ENCODE measurements around the gene CALU. TPM values are rescaled to one million over a fixed set of nuclear protein-coding genes. Genes with fewer than 3 reads are reported as not detected.
A peak's percentile ranks its signal among the peaks of the same experiment; 100 is the strongest.

Gene CALU
- total and polyA plus RNA-seq, 4 experiments from 2014 or later: 18.4 to 24.2 (median 22.0) TPM

DNA sequence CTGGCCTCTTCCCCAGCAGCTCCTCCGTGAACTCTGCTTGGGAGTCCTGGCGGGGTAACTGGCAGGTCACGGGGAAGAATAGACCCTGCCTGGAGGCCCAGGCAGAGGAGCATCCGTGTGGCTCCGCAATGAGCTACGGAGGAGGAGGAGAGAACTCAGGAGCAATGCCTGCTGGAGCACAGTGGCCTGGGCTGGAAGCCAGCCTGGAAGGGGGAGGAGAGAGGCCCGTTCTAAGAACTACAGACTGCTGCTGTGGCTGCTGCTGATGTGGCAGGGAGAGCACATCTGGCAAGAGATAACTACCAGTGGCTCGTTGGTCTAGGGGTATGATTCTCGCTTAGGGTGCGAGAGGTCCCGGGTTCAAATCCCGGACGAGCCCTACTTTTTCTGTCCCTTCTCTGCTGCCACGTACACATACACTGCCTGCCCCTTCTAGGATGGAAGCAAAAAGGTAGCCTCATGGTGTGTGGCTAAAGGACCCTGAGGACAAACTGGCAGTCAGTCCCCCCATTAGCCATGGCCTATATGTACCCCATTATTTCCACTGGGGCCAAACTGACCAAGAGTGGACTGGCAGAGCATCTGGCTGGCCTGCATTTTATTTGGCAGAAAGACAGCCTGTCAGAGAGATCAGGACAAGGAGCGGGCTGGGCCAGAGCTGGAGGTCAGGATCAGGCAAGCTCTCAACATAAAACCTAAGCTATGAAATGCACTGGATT is 44.1 kb downstream of the CALU start:
- POLR2A ChIA-PET (ENCODE audit: partially characterized antibody): no interaction called here

GRCh38 chr7:128785738-128786137 is 46.6 kb downstream of the CALU start:
- POLR2A ChIA-PET (ENCODE audit: partially characterized antibody): no interaction called here
- Histone ChIP-seq H3K4me3 (ENCODE audit: low read length in 2 of 2) (no peak overlapping the region), H3K36me3 (ENCODE audit: insufficient read depth, low read length) (no peaks in the 10 kb centered on the region), H3K27me3 (ENCODE audit: insufficient read depth, low read length) (no peaks in the 10 kb centered on the region), H3K27ac (ENCODE audit: low read depth, low read length) (no peak overlapping the region), H3K9me3 (ENCODE audit: control insufficient read depth in 1 of 2, low read length in 2 of 2) (no peaks in the 10 kb centered on the region), H3K4me1 (ENCODE audit: insufficient read depth, low read length) (peaks cover 5% of the 10 kb centered on the region)
- Mint-ChIP-seq H3K36me3 (no peaks in the 10 kb centered on the region), H3K27ac (no peak overlapping the region), H3K27me3 (no peaks in the 10 kb centered on the region), H3K4me1 (peaks cover 6 to 19% (median 12%) of the 10 kb centered on the region in 4 donors), H3K4me3 (no peak overlapping the region), H3K9me3 (no peaks in the 10 kb centered on the region)
- CTCF ChIA-PET (ENCODE audit: partially characterized antibody): interaction anchor here (0.7 to 1.2 kb wide), 2 partner anchors 11 to 45 kb away, joined by 3 read pairs; no protein-coding TSS in a partner anchor
- no peak for DNase-seq
- intact Hi-C loops (cut with micrococcal nuclease): no loop called here

More for the DNA sequence above, 44.1 kb downstream of the CALU start:
- CTCF ChIA-PET (ENCODE audit: partially characterized antibody): interaction anchor here (0.9 to 1.5 kb wide), 2 partner anchors 11 to 16 kb away, joined by 3 read pairs; no protein-coding TSS in a partner anchor
- Mint-ChIP-seq H3K27me3 (no peaks in the 10 kb centered on the region), H3K4me3 (no peak overlapping the region), H3K9me3 (peaks cover 0 to 6% (median 4%) of the 10 kb centered on the region in 8 donors), H3K4me1 (peaks cover 0 to 5% (median 2%) of the 10 kb centered on the region in 4 donors), H3K36me3 (no peaks in the 10 kb centered on the region), H3K27ac (no peak overlapping the region)
- no peaks in the 10 kb centered on the region for H3K36me3 ChIP-seq (ENCODE audit: insufficient read depth, low read length)
- no peak overlapping the region for H3K27ac ChIP-seq (ENCODE audit: low read depth, low read length)
- intact Hi-C loops (cut with micrococcal nuclease): no loop called here
- no peaks in the 10 kb centered on the region for H3K4me1 ChIP-seq (ENCODE audit: insufficient read depth, low read length)
- no peak for DNase-seq
- H3K4me3 ChIP-seq (ENCODE audit: low read length in 2 of 2): no peak overlapping the region
- H3K27me3 ChIP-seq (ENCODE audit: insufficient read depth, low read length): no peaks in the 10 kb centered on the region
- no peaks in the 10 kb centered on the region for H3K9me3 ChIP-seq (ENCODE audit: control insufficient read depth in 1 of 2, low read length in 2 of 2)

DNA sequence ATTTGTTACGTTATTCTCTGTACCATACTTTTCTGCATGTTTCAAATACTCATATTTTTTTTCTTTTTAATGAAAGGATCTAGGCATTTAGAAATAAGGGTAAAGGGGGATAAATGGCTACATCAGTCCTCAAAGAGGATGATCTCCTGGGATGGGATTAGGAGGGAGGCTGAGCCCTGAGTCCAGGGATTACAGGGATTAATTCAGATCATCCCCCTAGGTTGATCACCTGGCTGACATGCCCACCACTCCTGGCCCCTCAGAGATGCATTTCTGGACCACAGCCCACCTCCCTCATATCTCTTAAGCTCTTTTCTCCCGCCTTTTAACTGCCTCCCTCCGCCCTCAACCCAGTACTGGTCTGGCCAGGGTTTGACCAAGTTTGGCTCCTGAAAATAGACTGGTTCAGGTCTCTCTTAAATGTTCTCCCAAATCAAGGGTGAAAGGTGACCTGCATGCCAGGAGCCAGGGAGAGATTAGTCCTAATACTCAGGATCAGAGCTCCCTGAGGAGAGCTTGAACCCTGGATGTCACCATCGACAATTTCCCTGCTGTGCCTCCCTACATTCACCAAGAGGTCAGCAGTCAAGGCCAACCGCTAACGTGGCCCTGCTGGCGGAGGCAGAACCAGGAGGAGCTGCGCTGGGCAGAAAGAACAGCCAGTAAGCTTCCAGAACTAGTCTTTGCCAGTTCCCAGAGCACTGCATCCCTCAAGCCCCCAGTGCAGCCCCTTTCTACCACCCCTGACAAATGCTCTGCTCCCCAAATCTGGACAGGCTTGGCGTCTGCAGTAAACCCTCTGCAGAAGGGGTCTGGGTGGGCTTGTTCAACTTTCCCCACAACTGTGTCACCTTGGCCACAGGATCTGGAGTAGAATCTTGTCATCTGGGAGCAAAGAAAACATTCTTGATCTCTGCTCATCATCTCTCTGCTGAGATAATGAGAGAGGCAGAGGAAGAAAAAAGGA is 49.6 kb downstream of the CALU start:
- no peaks in the 10 kb centered on the region for H3K9me3 Mint-ChIP-seq
- H3K4me1 Mint-ChIP-seq: peaks cover 7 to 23% (median 15%) of the 10 kb centered on the region in 4 donors
- CTCF ChIA-PET (ENCODE audit: partially characterized antibody): interaction anchor here (0.8 kb wide), 1 partner anchor 8 kb away, joined by 3 read pairs; no protein-coding TSS in a partner anchor
- Histone ChIP-seq H3K4me1 (ENCODE audit: insufficient read depth, low read length) (peaks cover 15% of the 10 kb centered on the region), H3K27me3 (ENCODE audit: insufficient read depth, low read length) (no peaks in the 10 kb centered on the region), H3K4me3 (ENCODE audit: low read length in 2 of 2) (no peak overlapping the region), H3K36me3 (ENCODE audit: insufficient read depth, low read length) (no peaks in the 10 kb centered on the region), H3K27ac (ENCODE audit: low read depth, low read length) (no peak overlapping the region), H3K9me3 (ENCODE audit: control insufficient read depth in 1 of 2, low read length in 2 of 2) (no peaks in the 10 kb centered on the region)
- intact Hi-C loops (cut with micrococcal nuclease): no loop called here
- peak overlapping the region; percentile 26 to 81 (median 73) for H3K27ac Mint-ChIP-seq
- POLR2A ChIA-PET (ENCODE audit: partially characterized antibody): no interaction called here
- H3K36me3 Mint-ChIP-seq: no peaks in the 10 kb centered on the region
- no peaks in the 10 kb centered on the region for H3K27me3 Mint-ChIP-seq
- DNase-seq: no peak
- H3K4me3 Mint-ChIP-seq: peak overlapping the region in 6 of 8 donors; percentile 40 to 93 (median 86)

DNA sequence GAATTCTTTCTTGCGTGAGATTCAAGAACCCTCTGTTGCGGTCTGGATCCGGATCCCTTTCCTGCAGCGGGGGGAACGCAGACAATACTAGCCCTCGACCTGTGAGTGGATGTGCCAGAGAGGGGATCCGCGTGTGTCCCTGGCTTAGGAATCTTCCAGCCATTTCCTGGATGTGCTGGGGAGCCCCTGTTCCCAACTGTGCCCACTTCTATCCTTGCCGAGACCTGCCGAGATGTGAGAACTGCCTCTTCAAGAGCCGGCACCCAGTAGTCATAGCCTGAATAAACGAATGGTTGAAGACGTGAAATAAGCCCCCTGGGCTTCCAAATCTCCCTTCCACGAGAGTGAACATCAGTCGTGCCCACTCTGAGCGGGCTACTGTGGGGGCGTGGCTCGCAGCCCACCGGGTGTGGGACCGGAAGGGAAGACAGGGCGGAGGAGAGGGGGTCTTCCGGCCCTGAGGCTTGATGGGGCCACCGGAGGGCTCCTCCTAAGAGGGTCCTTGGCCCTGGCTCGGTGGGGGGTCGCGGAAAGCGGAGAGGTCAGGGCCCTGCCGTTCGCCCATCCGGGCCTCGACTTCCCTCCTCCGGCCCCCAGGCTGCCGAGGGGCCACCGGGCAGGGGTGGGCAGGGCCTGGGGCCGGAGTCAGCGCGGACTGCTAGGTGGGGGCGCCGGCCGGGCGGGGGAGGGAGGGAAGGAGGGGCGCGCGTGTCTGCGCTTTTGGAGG is 51.3 kb downstream of the CALU start:
- no peaks in the 10 kb centered on the region for H3K36me3 ChIP-seq (ENCODE audit: insufficient read depth, low read length)
- H3K36me3 Mint-ChIP-seq: peaks cover 0 to 3% of the 10 kb centered on the region in 2 donors

DNA sequence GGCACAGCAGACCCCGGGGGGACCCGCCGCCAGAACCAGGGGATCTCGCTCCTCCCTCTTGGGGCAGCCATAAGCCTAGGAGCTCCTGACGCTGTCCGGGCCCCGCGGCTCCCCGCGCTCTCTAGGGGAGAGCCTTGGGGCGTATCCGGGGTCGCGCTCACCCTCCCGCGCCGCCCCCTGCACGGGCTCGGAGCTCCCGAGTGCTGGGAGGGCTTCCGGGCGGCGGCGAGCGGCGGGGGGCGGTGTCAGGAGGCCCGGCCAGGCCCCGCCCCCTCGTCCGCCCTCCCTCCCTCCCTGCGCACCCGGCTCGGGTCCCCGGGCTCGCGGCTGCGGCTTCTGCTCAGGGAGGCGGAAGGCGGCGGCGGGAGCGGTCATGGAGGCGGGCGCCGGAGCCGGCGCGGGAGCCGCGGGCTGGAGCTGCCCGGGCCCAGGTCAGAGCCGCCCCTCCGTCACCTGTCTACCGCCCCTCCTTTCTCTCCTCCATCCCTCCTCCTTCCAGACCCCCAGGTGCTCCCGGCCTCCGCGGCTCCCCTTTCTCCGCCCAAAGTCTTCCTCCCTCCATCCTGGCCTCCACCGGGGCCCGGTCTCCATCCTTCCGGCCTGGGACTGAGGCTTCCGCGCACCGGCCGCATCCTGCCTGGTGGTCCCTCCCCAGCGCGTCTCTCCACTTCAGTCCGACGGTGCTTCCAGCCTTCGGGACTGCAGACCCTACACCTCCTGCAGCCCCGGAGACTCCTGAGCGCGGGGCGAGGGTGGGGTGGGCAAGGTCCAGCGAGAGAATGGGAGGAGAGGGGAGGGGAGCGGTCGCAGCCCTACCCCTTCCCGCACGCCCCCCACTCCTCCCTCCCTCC is 52.2 kb downstream of the CALU start, which contains the start of gene CCDC136:
Gene CCDC136, plus strand, starts transcription at position 848 of the 851 bp plus-strand sequence. CDS start 444 bp downstream, outside the sequence.
- Histone ChIP-seq H3K4me1 (ENCODE audit: insufficient read depth, low read length) (peaks cover 15% of the 10 kb centered on the region), H3K27me3 (ENCODE audit: insufficient read depth, low read length) (no peaks in the 10 kb centered on the region), H3K36me3 (ENCODE audit: insufficient read depth, low read length) (no peaks in the 10 kb centered on the region), H3K27ac (ENCODE audit: low read depth, low read length) (peak within 1 kb of the TSS; percentile 48), H3K9me3 (ENCODE audit: control insufficient read depth in 1 of 2, low read length in 2 of 2) (no peaks in the 10 kb centered on the region), H3K4me3 (ENCODE audit: low read length in 2 of 2) (peak within 1 kb of the TSS; percentile 42 to 62)
- DNase-seq: peak; percentile 78 to 81 (median 79)
- Mint-ChIP-seq H3K4me1 (peaks cover 9 to 25% (median 16%) of the 10 kb centered on the region in 4 donors), H3K27me3 (no peaks in the 10 kb centered on the region), H3K27ac (peak within 1 kb of the TSS in 6 of 7 donors; percentile 14 to 82 (median 56)), H3K36me3 (peaks cover 0 to 3% of the 10 kb centered on the region in 2 donors), H3K4me3 (peak within 1 kb of the TSS; percentile 67 to 88 (median 80)), H3K9me3 (no peaks in the 10 kb centered on the region)
- POLR2A ChIA-PET (ENCODE audit: partially characterized antibody): interaction anchor here (1.1 to 2.0 kb wide), 5 partner anchors 11 to 92 kb away, joined by 3 to 11 read pairs (median 6); partner anchors contain the start of genes ATP6V1F and CALU
- CTCF ChIA-PET (ENCODE audit: partially characterized antibody): no interaction called here
- intact Hi-C loops (cut with micrococcal nuclease): loop anchor here (2.0 kb wide), 2 partner anchors 53 to 71 kb away; partner anchors contain the start of genes ATP6V1F and CALU

More for the DNA sequence above, 51.3 kb downstream of the CALU start:
- peak overlapping the region; percentile 85 to 93 (median 88) for H3K4me3 Mint-ChIP-seq
- CTCF ChIA-PET (ENCODE audit: partially characterized antibody): no interaction called here
- H3K9me3 Mint-ChIP-seq: no peaks in the 10 kb centered on the region
- H3K27me3 Mint-ChIP-seq: no peaks in the 10 kb centered on the region
- peak in 1 of 5 donors; percentile 6 for DNase-seq
- H3K27ac Mint-ChIP-seq: peak overlapping the region; percentile 61 to 94 (median 82)
- no peaks in the 10 kb centered on the region for H3K27me3 ChIP-seq (ENCODE audit: insufficient read depth, low read length)
- peak overlapping the region; percentile 48 for H3K27ac ChIP-seq (ENCODE audit: low read depth, low read length)
- intact Hi-C loops (cut with micrococcal nuclease): loop anchor here (2.0 kb wide), 2 partner anchors 52 to 72 kb away; partner anchors contain the start of genes ATP6V1F and CALU
- H3K4me3 ChIP-seq (ENCODE audit: low read length in 2 of 2): peak overlapping the region in 1 of 2 donors; percentile 62
- peaks cover 9 to 25% (median 17%) of the 10 kb centered on the region in 4 donors for H3K4me1 Mint-ChIP-seq
- H3K9me3 ChIP-seq (ENCODE audit: control insufficient read depth in 1 of 2, low read length in 2 of 2): no peaks in the 10 kb centered on the region
- H3K4me1 ChIP-seq (ENCODE audit: insufficient read depth, low read length): peaks cover 15% of the 10 kb centered on the region
- POLR2A ChIA-PET (ENCODE audit: partially characterized antibody): interaction anchor here (1.1 to 2.0 kb wide), 5 partner anchors 11 to 93 kb away, joined by 3 to 11 read pairs (median 6); partner anchors contain the start of genes ATP6V1F and CALU

- CTCF ChIA-PET (ENCODE audit: partially characterized antibody): no interaction called here
- H3K4me3 ChIP-seq (ENCODE audit: low read length in 2 of 2): peak overlapping the region; percentile 42 to 62
- no peaks in the 10 kb centered on the region for H3K27me3 Mint-ChIP-seq
- H3K27ac ChIP-seq (ENCODE audit: low read depth, low read length): peak overlapping the region; percentile 42
- POLR2A ChIA-PET (ENCODE audit: partially characterized antibody): interaction anchor here (1.2 to 2.0 kb wide), 3 partner anchors 12 to 91 kb away, joined by 3 to 8 read pairs (median 3); partner anchors contain the start of gene ATP6V1F
- peaks cover 15% of the 10 kb centered on the region for H3K4me1 ChIP-seq (ENCODE audit: insufficient read depth, low read length)
- no peaks in the 10 kb centered on the region for H3K9me3 Mint-ChIP-seq
- H3K4me3 Mint-ChIP-seq: peak overlapping the region; percentile 67 to 88 (median 80)
- H3K36me3 ChIP-seq (ENCODE audit: insufficient read depth, low read length): no peaks in the 10 kb centered on the region
- H3K27ac Mint-ChIP-seq: peak overlapping the region in 1 of 7 donors; percentile 25
- H3K36me3 Mint-ChIP-seq: peaks cover 0 to 3% of the 10 kb centered on the region in 2 donors
- H3K9me3 ChIP-seq (ENCODE audit: control insufficient read depth in 1 of 2, low read length in 2 of 2): no peaks in the 10 kb centered on the region
- no peak for DNase-seq
- intact Hi-C loops (cut with micrococcal nuclease): loop anchor here (2.0 kb wide), 2 partner anchors 53 to 71 kb away; partner anchors contain the start of genes ATP6V1F and CALU
- H3K4me1 Mint-ChIP-seq: peaks cover 9 to 25% (median 16%) of the 10 kb centered on the region in 4 donors
- H3K27me3 ChIP-seq (ENCODE audit: insufficient read depth, low read length): no peaks in the 10 kb centered on the region
Measured at GRCh38 chr7:128791972-128792327, 52.8 kb downstream of the CALU start.

Measured in CD4-positive, alpha-beta memory T cell (primary cell).